Uterus (tissue), 4 donors: ENCODE data around the gene CENPN. TPM values are rescaled to one million over a fixed set of nuclear protein-coding genes. Genes with fewer than 3 reads are reported as not detected.

ENCODE experiments used
- DNase-seq, 2 donors: peaks; one replicate each; pipeline ENCODE4 v3.0.0-alpha.2; 2019 to 2020
- H3K27ac ChIP-seq, 2 donors: fragments of 200-600 bp; sonication (generic); 1 replicate in 1 of 2; 2 replicates in 1 of 2; pipeline ENCODE4 v1.5.1; 2016 to 2018
- H3K27me3 ChIP-seq, 2 donors: fragments of 200-600 bp; sonication (generic); one replicate each; pipeline ENCODE4 v1.5.1; 2018 to 2019; ENCODE audit warnings: control low read depth in 1 of 2
- H3K36me3 ChIP-seq, 2 donors: fragments of 200-600 bp; sonication (generic); one replicate each; pipeline ENCODE4 v1.5.1; 2019; ENCODE audit warnings: control low read depth in 1 of 2
- H3K4me1 ChIP-seq, 2 donors: fragments of 200-600 bp; sonication (generic); one replicate each; pipeline ENCODE4 v1.5.1; 2018 to 2019; ENCODE audit warnings: control low read depth in 1 of 2
- H3K4me3 ChIP-seq, 2 donors: fragments of 200-600 bp; sonication (generic); 1 replicate in 1 of 2; 2 replicates in 1 of 2; pipeline ENCODE4 v1.5.1; 2018 to 2019; ENCODE audit warnings: mild to moderate bottlenecking in 1 of 2
- H3K9me3 ChIP-seq, 2 donors: fragments of 200-600 bp; sonication (generic); one replicate each; pipeline ENCODE4 v1.5.1; 2019; ENCODE audit warnings: control low read depth in 1 of 2
- POLR2A ChIP-seq, 2 donors: fragments of 450-650 bp; IDR thresholded peaks; one replicate each; pipeline ENCODE4 v1.6.1; 2016; ENCODE audit warnings: antibody characterized with exemption in 2 of 2, mild to moderate bottlenecking in 1 of 2, moderate library complexity in 1 of 2
- intact Hi-C: fragments of 100-400 bp; cut with DNase I; formaldehyde crosslinking; loops from one replicate; pipeline ENCODE4 v1.15.1; 2023; ENCODE audit warnings: low total_unique reads
- total RNA-seq, 4 donors: library from RNA; depleted of rRNA in 3 of 4; stranded (reverse); fragments of >200 nt in 3 of 4; gene quantifications; one replicate each; pipeline versions ENCODE4 v1.1.0 to v1.2.4, GENCODE V29; 2014 to 2023
- TF ChIP-seq, protein P1 (sequence below), 4 experiments: fragments of 200-600 bp in 2 of 4; fragments of 450-650 bp in 2 of 4; sonication (generic) in 2 of 4; IDR thresholded peaks; one replicate each; pipeline ENCODE4 v1.5.1; 2016 to 2019; ENCODE audit warnings: antibody characterized with exemption in 4 of 4, mild to moderate bottlenecking in 2 of 4, moderate library complexity in 1 of 4
- donor health status: DM: yes; HTN: yes; CAD: no.

The CENPN gene
- total RNA-seq, 4 donors from 2014 or later: 2.8 to 20.0 TPM; not detected in 2

DNA sequence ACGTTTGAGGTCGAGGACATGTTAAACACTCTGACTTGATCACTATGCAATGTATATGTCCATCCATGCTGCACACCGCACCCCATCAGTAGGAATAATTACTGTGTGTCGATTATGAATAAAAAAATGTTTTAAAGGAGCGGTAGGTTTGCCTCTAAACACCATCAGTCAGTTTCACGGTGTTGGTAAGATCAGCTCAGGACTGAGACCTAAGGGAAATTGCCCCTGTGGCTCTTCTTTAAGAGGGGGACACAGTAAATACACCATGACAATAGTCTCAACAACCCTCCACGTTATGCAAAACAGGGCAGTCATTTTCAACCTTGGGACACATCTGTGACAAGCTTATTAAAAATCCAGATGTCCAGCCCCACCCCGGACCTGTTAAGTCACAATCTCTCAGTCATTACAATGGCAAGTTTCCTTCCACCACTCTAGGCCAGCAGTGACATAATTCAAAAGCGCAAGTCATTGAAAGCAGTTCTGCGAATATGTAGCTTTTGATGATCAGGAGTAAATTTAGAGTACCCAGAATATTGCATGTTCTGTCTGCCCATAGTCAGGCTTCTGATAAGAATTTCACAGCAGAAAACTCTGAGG, 29.8 kb downstream of the CENPN start:
- H3K27ac ChIP-seq: peak overlapping the region in 1 of 2 donors; percentile 47
- H3K4me1 ChIP-seq: no peaks in the 10 kb centered on the region
- no peaks in the 10 kb centered on the region for H3K9me3 ChIP-seq
- peak overlapping the region; percentile 56 to 82 for H3K4me3 ChIP-seq
- DNase-seq: no peak
- no peaks in the 10 kb centered on the region for H3K36me3 ChIP-seq
- intact Hi-C loops: no loop called here
- no peaks in the 10 kb centered on the region for H3K27me3 ChIP-seq
- TF ChIP-seq, protein P1, sequence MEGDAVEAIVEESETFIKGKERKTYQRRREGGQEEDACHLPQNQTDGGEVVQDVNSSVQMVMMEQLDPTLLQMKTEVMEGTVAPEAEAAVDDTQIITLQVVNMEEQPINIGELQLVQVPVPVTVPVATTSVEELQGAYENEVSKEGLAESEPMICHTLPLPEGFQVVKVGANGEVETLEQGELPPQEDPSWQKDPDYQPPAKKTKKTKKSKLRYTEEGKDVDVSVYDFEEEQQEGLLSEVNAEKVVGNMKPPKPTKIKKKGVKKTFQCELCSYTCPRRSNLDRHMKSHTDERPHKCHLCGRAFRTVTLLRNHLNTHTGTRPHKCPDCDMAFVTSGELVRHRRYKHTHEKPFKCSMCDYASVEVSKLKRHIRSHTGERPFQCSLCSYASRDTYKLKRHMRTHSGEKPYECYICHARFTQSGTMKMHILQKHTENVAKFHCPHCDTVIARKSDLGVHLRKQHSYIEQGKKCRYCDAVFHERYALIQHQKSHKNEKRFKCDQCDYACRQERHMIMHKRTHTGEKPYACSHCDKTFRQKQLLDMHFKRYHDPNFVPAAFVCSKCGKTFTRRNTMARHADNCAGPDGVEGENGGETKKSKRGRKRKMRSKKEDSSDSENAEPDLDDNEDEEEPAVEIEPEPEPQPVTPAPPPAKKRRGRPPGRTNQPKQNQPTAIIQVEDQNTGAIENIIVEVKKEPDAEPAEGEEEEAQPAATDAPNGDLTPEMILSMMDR (IDR thresholded peaks at IDR 0.05): no peak
- no peak for TF ChIP-seq POLR2A (IDR thresholded peaks at IDR 0.05)

DNA sequence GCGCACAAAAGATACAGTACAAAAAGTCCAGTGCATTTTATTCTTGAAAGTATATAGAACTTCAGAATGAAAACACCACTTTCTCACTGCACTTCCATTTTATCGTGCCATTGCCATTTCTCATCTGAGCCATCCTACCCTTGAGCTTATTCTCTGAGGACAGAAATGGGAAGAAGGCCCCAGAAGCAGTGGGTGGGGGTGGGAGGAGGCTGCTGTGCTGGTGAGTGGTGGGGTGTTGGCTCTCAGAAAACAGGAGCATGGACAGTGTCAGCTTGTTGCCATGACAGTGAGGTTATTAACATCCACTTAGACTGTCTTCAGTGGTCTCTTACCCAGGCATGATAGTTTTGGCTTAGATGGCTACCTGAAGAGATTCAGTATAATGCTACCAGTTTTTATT, 33.1 kb downstream of the CENPN start:
- TF ChIP-seq POLR2A (IDR thresholded peaks at IDR 0.05): no peak
- TF ChIP-seq, protein P1 (IDR thresholded peaks at IDR 0.05): no peak
- DNase-seq: no peak
- H3K9me3 ChIP-seq: no peaks in the 10 kb centered on the region
- H3K27me3 ChIP-seq: no peaks in the 10 kb centered on the region
- H3K4me1 ChIP-seq: no peaks in the 10 kb centered on the region
- H3K27ac ChIP-seq: no peak overlapping the region
- intact Hi-C loops: no loop called here
- H3K4me3 ChIP-seq: no peak overlapping the region
- H3K36me3 ChIP-seq: no peaks in the 10 kb centered on the region

DNA sequence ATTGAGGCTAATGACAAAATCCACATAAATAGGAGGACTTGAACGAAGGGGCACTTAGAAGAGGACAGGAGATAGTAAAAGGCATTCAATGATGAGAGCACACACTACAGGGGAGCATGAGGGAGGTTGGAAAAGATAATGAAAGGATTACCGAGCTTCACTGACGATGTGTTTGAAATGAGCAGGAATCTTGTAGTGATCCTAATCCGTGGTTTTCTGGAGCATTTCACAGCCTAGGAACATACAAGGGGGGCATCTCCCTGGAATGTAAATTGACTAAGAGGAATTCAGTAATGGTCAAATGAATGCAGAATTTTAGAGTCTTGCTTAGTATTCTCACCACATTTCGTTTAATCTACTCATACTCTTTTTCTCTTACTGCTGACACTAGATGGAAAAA, 33.8 kb downstream of the CENPN start:
- no peak for TF ChIP-seq POLR2A (IDR thresholded peaks at IDR 0.05)
- TF ChIP-seq, protein P1 (IDR thresholded peaks at IDR 0.05): no peak
- no peak for DNase-seq
- intact Hi-C loops: no loop called here
- Histone ChIP-seq H3K27me3 (no peaks in the 10 kb centered on the region), H3K27ac (no peak overlapping the region), H3K9me3 (no peaks in the 10 kb centered on the region), H3K4me1 (no peaks in the 10 kb centered on the region), H3K36me3 (no peaks in the 10 kb centered on the region), H3K4me3 (no peak overlapping the region)

DNA sequence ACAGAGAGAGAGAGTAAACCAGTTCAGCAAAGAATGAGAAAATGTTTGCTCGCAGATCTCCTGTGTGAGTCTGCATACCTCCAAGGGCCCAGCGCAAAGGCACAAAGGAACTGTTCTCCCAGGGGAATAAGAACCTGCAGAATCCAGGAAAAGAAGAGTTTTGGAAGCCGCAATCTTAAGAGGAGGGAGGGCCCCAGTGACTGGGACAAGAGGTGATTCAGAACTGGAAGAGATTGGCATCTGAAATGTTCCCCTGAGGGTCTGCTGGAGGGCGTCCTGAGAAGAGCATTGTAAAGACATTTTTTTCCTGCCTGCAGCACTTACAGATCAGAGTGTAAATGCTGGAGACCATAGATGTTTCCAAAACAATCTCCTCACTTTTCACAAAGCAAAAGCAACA, 34.7 kb downstream of the CENPN start:
- Histone ChIP-seq H3K27me3 (no peaks in the 10 kb centered on the region), H3K36me3 (no peaks in the 10 kb centered on the region), H3K4me3 (no peak overlapping the region), H3K9me3 (no peaks in the 10 kb centered on the region), H3K27ac (no peak overlapping the region), H3K4me1 (no peaks in the 10 kb centered on the region)
- intact Hi-C loops: no loop called here
- no peak for DNase-seq
- TF ChIP-seq, protein P1 (IDR thresholded peaks at IDR 0.05): no peak
- no peak for TF ChIP-seq POLR2A (IDR thresholded peaks at IDR 0.05)

DNA sequence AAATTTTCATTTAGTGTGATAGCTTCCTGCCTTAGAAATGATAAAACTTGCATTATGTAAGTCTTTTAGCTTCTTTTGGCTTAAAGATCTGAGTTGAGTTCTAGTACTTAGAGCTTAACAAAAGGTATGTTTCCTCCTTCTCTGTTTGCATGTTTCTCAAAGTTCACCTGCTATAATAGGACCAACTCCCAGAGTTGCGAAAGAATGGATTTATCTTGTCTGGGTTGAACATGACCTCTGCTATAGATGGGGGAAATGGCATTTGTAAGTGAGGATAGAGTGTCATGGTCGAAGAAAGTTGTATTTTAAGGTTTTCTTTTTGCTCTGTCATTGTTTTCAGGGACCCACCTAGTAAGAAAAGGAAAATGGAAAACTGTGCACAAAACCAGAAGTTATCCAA, 35.8 kb downstream of the CENPN start:
- no peaks in the 10 kb centered on the region for H3K36me3 ChIP-seq
- intact Hi-C loops: no loop called here

More for the DNA sequence above, 35.8 kb downstream of the CENPN start:
- Histone ChIP-seq H3K27ac (no peak overlapping the region), H3K4me1 (no peaks in the 10 kb centered on the region), H3K4me3 (no peak overlapping the region), H3K9me3 (no peaks in the 10 kb centered on the region), H3K27me3 (no peaks in the 10 kb centered on the region)
- TF ChIP-seq, protein P1 (IDR thresholded peaks at IDR 0.05): no peak
- TF ChIP-seq POLR2A (IDR thresholded peaks at IDR 0.05): no peak
- no peak for DNase-seq
